GM19351 (cell line): ENCODE data around the gene KRT86.
"Not testable (repeated sequence)": the region's sequence is repeated elsewhere in the genome, so short reads cannot be mapped to it uniquely, and the experiment has no call there.

Experiments
- ATAC-seq: cut with Tn5 transposase; IDR thresholded peaks from one replicate; pipeline ENCODE4 v1.9.1; 2021; ENCODE audit warnings: mild to moderate bottlenecking, moderate library complexity; ENCODE audit not compliant: unreplicated experiment

The KRT86 gene

GRCh38 chr12:52267266-52267665 lies 7.2 kb upstream of the KRT86 start:
- ATAC-seq = no peak

DNA sequence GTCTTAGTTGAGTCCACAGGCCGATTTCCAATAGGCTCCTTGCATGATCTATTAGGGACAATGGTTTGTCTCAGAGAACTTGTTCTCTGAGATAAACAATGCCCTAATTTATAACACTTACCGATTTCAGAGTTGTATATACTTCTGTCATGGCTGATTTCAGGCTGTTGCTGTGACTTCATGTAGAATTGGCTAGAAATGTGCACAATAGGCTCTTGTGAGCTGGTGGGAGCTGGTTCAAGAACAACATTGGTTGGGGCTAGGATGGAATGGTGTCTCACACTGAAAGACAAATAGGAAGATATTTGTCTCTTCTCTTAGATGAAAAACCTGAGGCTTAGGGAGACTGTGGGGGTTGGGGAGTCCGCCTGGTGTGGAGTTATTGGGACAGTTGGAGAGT lies 6.7 kb upstream of the KRT86 start:
- no peak for ATAC-seq

DNA sequence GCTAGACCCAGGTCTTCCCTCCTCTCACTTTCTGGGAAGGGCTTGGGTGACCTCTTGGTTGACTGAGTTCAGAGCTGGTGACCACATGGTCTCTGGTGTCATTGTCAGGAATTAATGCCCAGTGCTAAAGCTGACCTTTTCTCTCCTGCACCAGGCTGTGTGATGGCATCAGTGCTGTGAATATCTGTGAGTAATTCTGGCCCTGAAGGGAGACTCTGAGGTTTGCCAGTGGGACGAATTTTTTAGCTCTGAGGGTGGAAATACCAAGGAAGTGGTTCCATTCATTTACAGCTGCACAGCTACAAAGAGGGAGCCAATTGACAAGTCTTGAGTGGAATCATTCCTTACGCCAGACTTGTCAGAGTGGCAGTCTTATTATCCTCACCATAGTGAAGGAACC lies 6.2 kb upstream of the KRT86 start:
- no peak for ATAC-seq

- no peak for ATAC-seq
These were observed 3.8 kb upstream of the KRT86 start for GRCh38 chr12:52270541-52271070.

- no peak for ATAC-seq
These were observed 3.3 kb upstream of the KRT86 start for GRCh38 chr12:52271158-52271557.

DNA sequence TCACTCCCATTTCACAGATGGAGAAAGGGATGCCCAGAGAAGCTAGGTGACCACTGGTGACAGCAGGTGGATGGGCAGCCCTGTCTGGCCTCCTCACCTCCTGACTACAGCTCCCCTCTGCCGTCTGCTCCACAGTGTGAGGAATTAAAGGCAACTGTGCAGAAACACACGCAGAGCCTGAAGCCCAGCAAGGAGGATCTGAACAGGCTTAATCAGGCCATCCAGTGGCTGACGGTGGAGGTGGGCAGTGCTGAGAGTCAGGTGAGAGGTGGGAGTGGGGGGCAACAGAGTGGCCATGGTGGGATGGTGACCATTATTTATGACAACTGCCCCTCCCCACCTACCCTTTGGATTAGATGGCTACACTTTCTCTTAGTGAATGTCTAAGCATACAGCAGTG lies 1.2 kb downstream of the KRT86 start:
- no peak for ATAC-seq

DNA sequence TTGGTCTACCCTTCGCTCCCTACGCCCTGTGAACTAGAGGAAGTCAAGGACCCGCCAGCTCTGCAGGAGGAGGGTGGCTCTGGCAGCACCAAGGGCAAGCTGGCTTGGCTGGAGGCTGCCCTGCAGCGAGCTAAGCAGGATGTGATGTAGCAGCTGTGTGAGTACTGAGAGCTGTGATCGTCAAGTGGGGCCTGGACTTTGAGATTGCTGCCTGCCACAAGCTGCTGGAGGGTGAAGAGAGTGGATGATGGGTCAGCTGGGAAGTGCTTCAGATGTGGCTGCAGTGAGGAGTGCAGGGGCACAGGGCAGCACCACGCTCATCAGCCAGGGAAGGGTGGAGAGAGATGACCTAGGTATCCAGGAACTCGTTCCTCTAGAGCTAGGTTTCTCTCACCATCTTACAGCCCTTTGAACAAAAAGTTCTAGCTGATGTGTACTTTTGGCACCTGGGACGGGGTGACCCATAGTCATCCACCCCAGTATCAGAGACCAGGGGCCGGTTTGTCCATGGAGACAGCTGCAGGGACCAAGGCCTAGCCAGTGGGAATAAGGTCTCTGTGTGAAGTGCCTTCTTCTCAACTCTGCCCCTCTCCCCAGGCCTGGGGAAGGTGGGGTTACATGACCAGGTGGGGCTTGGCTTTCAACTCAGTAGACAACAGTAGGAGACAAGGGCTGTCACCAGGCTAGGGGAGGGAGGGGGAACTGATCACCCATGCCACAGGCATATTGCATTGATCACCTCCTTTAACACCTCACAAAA lies 3.2 kb downstream of the KRT86 start:
- no peak for ATAC-seq

DNA sequence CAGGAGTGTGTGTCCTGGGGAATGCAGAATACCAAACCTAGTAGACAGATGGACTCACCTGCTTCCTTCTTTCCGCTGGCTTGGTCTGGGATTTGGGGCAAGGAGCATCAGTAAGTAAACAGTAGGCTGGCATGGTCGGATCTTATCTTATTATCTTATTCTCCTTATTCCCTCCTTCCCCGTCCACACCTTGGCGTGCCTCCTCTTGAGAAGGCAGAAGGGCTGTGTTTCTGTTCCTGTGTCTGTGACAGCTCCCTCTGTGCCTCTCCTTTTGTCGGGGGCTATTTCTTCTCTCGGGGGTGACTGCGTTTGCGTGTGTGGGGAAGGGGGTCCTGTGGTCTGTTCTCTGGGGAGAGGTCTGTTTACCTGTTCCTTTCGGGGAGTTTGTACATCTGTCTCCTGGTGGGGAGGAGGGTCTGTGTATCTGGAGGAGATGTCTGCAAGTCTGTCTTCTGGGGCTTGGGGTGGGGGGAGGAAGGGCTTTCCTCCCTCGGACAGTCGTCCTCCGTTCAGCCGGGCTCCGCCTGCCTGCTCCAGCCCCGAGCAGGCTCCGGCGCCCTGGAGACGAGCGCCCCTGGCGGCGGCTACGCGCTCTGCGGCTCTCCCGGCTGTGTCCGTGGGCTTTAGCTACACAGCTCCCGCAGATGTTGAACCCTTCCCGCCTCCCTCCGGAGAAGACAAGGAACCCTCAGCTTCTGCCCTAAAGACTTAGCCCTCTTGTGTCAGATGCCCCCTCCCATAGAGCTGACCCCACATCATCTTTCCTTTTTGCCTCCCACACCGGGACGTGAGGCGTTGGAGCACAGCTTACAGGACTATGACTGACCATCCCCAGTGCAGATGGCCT lies 4.4 kb downstream of the KRT86 start:
- ATAC-seq = peak; percentile 79

GRCh38 chr12:52279422-52280318 lies 5.2 kb downstream of the KRT86 start:
- no peak for ATAC-seq

DNA sequence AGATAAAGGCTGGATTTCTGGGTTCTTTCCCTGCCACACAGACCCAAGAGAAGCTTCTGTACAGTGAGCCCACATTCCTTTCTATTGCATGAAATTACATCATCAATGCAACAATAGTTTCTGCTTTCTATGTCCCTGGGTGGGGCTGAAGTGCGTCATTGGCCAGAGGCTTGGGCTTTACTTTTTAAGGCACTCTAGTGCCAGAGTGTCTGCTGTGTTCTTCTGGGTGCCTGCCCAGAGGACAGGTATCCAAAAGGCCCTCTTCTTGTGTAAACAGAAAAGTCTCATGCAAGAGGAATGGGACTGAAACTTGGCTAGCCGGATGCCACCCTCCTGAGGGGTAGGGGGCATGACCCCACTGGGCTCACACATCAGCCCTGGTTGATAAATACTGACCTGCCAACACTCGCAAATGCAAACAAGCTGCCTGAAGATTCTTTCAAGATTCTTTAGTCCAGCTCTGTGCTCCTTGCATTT lies 5.9 kb downstream of the KRT86 start:
- ATAC-seq = no peak

DNA sequence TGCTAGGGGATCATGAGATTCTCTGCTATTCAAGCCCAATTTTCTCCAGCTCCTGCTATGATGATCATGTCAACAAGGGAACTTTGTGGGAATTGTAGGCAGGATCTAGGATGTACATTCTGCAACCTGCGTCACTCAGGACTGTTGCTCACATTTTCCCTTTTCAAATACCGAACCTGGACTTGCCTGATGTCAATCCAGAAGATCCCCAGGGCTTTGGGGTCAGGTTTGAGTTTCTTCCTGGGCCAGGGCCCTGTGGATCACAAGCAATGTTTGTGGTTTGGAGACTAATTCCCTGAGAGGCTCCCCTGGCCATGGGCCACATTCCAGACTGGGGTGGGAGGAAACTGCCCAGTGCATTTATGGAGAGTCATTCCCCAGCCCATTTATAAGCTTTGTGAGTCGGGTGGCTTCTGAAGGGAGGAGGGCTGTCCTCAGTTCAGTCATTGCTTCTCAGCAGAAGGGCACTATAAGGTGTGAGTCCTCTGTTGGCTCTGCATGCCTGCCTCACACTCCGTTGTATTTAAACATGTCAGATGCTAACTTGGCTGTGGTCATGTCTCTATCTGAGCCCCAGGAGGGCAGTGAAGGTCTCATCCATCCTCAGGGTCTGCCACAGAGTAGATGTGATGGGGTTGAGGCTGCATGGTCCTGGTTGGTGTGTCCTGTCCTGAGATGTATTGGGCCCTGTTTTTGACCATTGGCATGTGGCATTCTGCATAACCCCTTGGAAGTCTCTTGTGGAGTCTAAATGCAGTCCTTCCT lies 6.5 kb downstream of the KRT86 start:
- no peak for ATAC-seq

DNA sequence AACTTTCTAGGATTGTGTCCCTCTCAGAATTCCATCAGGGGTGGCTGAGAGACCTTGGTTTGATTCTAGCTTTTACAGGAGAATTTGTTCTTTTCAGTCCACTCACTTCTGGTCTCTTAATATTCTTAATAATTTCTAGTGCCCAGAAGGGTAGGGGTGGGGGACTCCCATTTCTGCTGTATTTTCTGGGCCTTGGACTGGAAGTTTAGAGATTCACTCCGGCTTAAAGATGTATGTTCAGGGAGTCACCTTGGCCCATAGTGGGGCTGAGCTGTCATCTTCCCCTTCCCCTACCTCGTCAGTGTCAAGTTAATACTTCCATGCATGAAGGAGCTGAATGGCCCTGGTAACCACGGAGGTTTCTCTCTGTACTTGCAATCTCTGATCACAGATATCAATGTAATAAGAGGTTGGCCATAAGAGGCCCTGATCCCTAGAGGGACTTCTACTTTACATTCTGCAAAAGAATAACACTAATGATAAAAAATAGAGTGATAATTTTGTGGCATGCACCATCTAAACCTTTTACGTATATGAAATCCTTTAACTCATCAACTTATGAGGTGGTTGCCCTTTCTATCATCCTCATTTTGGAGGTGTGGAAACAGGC lies 10.2 kb downstream of the KRT86 start:
- ATAC-seq = no peak

- no peak for ATAC-seq
These were observed 10.8 kb downstream of the KRT86 start for GRCh38 chr12:52285172-52285745.

- ATAC-seq = no peak
These were observed 11.5 kb downstream of the KRT86 start for GRCh38 chr12:52285851-52286530.

DNA sequence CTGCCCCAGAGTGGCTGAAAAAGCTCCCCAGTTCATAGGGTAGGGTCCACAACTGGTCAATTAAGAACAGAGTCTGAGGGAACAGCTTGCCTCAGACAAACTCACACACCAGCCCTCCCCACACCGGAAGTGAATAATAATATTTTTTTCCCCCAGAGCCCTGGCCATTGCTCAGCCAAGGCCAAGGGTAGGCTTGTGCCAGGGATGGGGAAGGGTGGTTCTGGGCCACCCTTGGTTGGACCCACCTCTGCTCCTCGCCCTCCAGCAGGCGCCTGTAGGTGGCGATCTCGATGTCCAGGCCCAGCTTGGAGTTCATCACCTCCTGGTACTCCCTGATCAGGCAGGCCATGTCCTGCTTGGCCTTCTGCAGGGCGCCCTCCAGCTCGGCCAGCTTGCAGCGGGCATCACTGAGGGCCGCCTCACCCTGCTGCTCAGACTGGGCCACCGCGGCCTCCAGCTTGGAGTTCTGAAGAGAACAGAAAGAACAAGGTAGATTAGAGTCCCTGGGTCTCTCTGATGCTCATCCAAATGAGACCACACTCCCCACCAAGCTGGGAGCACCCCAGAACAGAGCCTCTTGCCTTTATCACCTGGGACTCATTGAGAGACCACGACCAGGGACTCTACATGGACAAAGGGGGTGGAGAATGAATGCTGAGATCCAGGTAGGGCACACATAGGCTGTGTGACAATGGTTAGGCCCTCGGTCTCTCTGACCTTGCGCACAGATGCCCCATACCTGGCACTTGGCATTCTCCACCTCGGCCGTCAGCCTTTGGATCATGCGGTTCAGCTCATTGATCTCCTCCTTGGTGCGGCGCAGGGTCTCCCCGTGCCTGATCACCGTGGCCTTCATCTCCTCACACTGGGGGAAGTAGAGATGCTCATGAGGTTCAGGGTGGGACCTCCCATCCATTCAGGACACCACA lies 12.7 kb downstream of the KRT86 start:
- not testable (repeated sequence) for ATAC-seq

DNA sequence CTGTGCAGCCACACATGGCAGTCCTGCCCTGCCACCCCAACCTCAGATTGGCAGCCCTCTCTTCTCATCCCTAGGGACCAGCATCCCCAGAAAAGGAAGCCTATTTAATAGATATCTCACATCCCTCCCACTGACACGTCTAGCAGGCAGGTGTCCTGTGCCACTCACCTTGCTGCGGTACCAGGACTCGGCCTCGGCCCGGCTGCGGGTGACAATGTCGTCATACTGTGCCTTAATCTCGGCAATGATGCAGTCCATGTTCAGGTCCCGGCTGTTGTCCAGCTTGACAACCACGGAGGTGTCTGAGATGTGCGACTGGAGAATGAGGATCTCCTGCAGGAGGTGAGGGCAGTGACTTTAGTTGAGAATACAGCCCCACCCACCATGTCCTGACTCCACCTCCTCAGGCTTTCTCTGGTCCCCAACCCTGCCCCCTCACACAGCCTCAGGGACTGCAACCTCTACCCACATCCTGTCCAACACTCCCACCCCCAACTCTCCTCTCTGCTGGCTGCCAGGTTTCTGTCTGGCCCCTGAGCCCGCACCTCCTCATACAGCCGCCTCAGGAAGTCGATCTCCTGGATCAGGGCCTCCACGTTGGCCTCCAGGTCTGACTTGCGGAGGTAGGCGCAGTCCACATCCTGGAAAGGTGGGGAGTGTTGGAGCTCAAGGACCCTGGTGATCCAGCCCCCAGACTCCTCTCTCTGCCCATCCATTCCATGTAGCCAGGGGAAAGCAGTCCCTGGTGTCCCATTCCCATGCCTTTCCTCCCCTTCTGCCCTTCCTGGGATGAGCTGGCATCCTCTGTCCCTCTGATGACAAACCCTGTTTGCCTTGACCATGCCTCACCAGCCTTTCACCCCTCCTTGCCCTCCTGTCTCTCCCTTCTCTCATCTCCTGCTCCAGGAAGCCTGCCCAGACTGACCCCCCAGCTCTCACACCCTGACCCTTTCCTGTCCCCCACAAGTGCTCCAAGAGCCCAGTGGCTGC lies 13.7 kb downstream of the KRT86 start:
- ATAC-seq = peak; percentile 99
